Activated CD4-positive, alpha-beta T cell treated with anti-CD3 and anti-CD28 coated beads for 48 hours (primary cell): ENCODE measurements around the gene SLC19A1.

Experiments
- DNase-seq: peaks from one replicate; pipeline ENCODE4 v3.0.0-alpha.2; 2020

The SLC19A1 gene

GRCh38 chr21:45515241-45516061, 26.8 kb downstream of the SLC19A1 start:
- no peak for DNase-seq

GRCh38 chr21:45514311-45515021, 27.8 kb downstream of the SLC19A1 start:
- no peak for DNase-seq

GRCh38 chr21:45513741-45514310, 28.4 kb downstream of the SLC19A1 start:
- DNase-seq: no peak

- DNase-seq: no peak
Measured at GRCh38 chr21:45513003-45513717, 29.1 kb downstream of the SLC19A1 start.

- DNase-seq: no peak
Measured at GRCh38 chr21:45512626-45513002, 29.6 kb downstream of the SLC19A1 start.

- no peak for DNase-seq
Measured at GRCh38 chr21:45511661-45512431, 30.4 kb downstream of the SLC19A1 start.

GRCh38 chr21:45511007-45511406, 31.2 kb downstream of the SLC19A1 start:
- DNase-seq: no peak

GRCh38 chr21:45510466-45510955, 31.7 kb downstream of the SLC19A1 start:
- DNase-seq: no peak

- DNase-seq: no peak
Measured at GRCh38 chr21:45509566-45510465, 32.4 kb downstream of the SLC19A1 start.

- DNase-seq: no peak
Measured at GRCh38 chr21:45508607-45509565, 33.4 kb downstream of the SLC19A1 start.

GRCh38 chr21:45507888-45508508, 34.2 kb downstream of the SLC19A1 start:
- no peak for DNase-seq

- no peak for DNase-seq
Measured at GRCh38 chr21:45507523-45507875, 34.7 kb downstream of the SLC19A1 start.

GRCh38 chr21:45506836-45507522, 35.3 kb downstream of the SLC19A1 start:
- DNase-seq: no peak

- DNase-seq: no peak
Measured at GRCh38 chr21:45506241-45506817, 35.9 kb downstream of the SLC19A1 start.

- DNase-seq: no peak
Measured at GRCh38 chr21:45505416-45506021, 36.7 kb downstream of the SLC19A1 start.

GRCh38 chr21:45504516-45505415, 37.5 kb downstream of the SLC19A1 start:
- DNase-seq: no peak

GRCh38 chr21:45504021-45504515, 38.2 kb downstream of the SLC19A1 start:
- DNase-seq: no peak
